GM12875 (cell line): Measurements from ENCODE around the gene BCAP31.

Source experiments
- H3K4me3 ChIP-seq: one replicate; pipeline ENCODE4 v1.5.1; 2011; ENCODE audit warnings: low read depth, low read length, control low read depth
- TF ChIP-seq, protein P1 (sequence below): IDR thresholded peaks from 2 replicates; pipeline ENCODE4 v1.5.1; 2011; ENCODE audit warnings: low read depth, mild to moderate bottlenecking, control low read depth, inconsistent platforms, low read length, moderate library complexity, borderline replicate concordance; ENCODE audit not compliant: insufficient read depth

BCAP31 gene

DNA sequence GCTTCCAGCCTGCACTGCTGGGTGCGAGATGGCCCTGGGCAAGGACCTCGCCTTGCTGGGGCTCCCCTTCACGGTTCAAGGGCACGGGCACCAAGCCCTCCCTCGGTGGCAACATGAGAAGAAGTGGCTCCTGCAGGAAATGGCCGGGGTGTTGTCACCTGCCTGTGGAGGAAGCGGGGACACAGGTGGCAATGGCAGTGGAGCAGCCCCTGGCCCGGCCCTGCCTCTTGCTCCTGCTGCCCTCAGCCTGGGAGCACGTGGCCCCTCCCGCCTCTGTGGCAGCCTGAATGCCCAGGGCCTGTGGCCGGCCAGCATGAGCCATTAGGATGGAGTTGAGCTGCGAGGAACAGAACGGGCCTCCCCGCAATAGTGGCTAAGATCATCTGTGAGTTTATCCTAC is 17.3 kb upstream of the BCAP31 start:
- H3K4me3 ChIP-seq = no peak overlapping the region
- TF ChIP-seq, protein P1, sequence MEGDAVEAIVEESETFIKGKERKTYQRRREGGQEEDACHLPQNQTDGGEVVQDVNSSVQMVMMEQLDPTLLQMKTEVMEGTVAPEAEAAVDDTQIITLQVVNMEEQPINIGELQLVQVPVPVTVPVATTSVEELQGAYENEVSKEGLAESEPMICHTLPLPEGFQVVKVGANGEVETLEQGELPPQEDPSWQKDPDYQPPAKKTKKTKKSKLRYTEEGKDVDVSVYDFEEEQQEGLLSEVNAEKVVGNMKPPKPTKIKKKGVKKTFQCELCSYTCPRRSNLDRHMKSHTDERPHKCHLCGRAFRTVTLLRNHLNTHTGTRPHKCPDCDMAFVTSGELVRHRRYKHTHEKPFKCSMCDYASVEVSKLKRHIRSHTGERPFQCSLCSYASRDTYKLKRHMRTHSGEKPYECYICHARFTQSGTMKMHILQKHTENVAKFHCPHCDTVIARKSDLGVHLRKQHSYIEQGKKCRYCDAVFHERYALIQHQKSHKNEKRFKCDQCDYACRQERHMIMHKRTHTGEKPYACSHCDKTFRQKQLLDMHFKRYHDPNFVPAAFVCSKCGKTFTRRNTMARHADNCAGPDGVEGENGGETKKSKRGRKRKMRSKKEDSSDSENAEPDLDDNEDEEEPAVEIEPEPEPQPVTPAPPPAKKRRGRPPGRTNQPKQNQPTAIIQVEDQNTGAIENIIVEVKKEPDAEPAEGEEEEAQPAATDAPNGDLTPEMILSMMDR = no peak

DNA sequence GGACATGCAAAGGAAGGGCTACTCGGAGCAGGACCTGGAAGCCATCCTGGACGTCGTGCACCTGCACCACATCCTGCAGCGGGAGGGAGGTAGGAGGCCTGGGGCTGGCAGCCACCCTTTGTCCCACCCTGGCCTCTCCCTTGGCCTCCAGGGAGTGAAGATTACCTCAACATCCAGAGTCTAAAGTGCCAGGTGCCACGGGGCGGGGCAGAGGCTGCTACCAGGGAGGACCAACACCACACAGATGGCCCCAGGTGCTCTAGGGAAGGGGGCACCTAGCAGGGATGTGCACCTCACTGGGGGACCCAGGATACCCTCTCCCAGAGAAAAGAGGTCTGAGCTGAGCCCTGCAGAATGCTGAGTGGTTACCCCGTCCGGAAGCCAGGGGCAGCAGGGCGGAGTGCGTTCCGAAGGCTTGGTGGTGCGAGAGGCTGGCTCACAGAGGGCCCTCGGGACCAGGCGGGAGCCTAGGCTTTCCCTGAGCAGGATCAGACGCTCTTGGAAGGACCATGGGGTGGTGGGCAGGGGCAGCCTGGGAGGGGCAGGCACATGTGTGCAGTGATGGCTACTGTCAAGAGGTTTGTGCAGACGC is 16.5 kb upstream of the BCAP31 start:
- TF ChIP-seq, protein P1 = no peak
- H3K4me3 ChIP-seq = no peak overlapping the region

DNA sequence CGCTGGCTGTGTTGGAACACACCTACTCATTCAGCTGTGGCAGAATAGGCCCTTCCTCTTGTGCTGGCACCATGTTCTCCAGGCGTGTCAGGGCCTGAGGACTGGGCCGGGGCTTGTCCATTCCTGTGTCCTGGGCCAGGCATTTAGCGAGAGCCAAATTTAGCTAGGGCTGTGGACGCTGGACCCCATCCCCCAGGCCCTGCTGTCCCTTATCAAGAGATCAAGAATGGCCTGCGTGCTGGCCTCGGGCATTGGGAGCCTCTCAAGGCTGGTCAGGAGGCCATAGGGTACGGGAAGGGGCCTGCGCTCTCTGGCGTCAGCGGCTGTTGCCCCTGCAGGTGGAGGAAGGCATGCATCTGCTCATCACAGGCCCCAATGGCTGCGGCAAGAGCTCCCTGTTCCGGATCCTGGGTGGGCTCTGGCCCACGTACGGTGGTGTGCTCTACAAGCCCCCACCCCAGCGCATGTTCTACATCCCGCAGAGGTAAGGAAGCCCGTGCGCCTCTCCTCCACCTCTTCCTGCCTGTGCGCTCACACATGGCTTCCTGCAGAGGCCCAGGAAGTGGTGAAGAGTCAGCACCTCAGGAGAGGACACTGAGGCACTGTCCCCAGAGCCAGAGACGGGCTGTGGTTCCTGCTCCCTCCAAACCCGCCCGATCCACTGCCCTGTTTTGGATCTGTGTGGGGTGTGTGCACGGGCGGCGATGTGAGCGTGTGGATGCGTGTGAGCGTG is 15.7 kb upstream of the BCAP31 start:
- TF ChIP-seq, protein P1 = no peak
- no peak overlapping the region for H3K4me3 ChIP-seq

DNA sequence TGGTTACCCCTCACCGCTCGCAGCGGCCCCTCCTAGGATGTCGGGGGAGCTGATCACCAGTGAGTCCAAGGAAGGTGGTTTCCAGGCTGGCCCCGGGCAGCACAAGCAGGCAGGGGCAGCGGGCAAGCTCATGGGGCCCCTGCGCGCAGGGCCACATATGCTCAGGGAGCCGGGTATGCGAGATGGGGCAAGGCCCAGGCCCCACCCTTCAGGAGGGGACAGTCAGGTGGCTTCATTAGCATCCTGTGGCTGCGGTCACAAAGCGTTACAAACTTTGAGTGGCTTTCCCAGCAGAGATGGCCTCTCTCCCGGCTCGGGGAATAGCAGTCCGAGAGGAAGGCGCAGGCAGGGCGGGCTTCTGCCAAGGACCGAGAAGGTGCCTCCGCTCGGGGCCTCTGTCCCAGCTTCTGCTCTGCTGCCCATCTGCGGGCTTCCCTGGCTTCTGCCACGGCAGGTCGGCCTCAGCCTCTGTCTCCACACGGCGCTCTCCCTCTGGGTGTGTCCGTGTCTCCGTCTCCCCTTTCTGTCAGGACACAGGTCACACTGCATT is 13.9 kb upstream of the BCAP31 start:
- no peak overlapping the region for H3K4me3 ChIP-seq
- TF ChIP-seq, protein P1 = no peak

DNA sequence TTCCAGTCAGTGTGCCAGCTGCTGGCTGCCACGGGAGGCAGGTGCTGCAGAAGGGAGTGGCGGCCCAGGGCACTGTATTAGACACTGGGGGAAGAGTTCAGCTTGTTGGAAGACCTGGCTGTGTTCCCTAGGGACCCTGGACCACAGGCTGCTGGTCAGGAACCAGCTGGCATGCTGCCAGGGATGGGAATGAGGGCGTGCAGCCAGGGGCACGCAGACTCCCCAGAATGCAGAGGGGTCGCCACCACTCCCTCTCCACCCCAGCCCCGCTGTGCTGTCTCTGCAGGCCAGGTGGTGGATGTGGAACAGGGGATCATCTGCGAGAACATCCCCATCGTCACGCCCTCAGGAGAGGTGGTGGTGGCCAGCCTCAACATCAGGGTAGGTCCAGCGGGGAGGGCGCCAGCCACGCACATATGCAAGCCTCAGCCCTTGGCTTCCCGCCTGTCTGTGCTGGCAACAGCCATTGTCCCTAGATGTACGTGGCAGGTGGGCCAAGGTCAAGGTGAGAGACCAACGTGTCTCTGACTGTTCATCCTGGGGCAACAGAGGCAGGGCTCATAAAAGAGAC is 12.8 kb upstream of the BCAP31 start:
- H3K4me3 ChIP-seq = no peak overlapping the region
- TF ChIP-seq, protein P1 = no peak

DNA sequence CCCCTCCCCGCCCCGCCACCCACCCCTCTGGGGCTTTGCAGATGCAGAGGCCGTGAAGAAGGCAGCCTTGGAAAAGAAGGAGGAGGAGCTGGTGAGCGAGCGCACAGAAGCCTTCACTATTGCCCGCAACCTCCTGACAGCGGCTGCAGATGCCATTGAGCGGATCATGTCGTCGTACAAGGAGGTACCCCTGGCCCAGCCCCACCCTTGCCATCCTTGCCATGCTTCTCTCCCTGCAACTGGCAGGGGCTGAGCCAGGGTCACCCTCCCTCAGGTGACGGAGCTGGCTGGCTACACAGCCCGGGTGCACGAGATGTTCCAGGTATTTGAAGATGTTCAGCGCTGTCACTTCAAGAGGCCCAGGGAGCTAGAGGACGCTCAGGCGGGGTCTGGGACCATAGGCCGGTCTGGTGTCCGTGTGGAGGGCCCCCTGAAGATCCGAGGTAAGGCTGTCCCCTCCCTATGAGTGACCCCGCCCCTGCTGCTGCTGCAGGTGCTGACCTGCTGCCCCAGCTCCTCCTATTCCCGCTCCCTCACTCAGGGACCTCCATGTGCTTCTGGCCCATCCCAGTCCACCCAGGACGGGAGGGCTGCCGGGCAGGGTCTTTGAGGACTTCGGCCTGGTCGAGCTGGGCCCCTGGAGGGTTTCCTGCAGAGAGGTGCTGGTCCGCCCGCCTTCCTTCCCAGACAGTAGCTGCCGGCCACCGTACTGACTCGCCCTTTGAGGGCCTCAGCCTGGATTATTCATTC is 12.1 kb upstream of the BCAP31 start:
- TF ChIP-seq, protein P1 = no peak
- H3K4me3 ChIP-seq = no peak overlapping the region
